ENCODE measurements around the gene EFNB1. TPM values are rescaled to one million over a fixed set of nuclear protein-coding genes. Genes with fewer than 3 reads are reported as not detected.

The EFNB1 gene
- total and polyA plus RNA-seq, 2 experiments from 2014 or later: 1.3 to 2.7 TPM

DNA sequence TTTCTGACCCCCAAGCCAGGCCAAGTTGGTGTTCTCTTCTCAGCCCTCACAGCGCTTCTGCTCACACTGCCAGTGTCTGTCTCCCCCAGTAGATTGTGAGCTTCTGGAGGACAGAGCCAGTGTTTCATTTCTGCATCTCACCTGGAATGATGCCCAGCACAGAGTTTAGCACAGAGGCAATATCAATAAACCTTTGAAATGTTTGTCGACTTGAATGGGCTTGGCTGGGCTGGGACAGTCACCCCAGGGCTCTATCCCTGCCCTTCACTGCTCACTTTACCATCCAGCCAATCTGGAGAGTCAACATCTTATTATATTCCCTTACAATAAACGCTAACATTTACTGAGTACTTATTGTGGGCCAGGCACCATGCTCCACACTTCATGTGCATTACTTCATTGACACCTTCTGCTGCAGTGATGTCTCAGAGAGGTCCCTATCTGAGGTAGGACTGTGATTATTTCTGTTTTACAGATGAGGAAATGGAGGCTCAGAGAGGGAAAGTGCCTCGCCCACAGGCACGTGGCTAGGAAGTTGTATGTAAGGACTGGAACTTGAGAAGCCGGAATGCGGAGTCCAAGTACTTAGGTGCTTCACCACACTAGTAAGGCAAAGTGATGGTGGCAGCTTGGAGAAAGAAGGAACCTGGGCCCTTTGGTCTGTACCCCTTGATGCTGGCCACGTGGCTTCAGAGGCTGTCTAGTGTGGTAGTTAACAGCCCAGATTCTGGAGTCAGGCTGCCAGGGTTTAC is 19.5 kb downstream of the EFNB1 start:
- Mint-ChIP-seq H3K36me3 (ENCODE audit: low read depth) (no peaks in the 10 kb centered on the region), H3K27me3 (ENCODE audit: insufficient read depth, low read depth, poor library complexity) (peaks cover 13% of the 10 kb centered on the region), H3K9me3 (no peaks in the 10 kb centered on the region), H3K4me3 (no peak overlapping the region), H3K4me1 (peaks cover 42% of the 10 kb centered on the region), H3K27ac (no peak overlapping the region)
- Histone ChIP-seq H3K4me1 (ENCODE audit: insufficient read depth) (peaks cover 3% of the 10 kb centered on the region), H3K36me3 (ENCODE audit: insufficient read depth) (no peaks in the 10 kb centered on the region), H3K9me2 (ENCODE audit: insufficient read depth) (no peaks in the 10 kb centered on the region), H3K27ac (ENCODE audit: low read depth) (no peak overlapping the region), H4K20me1 (replicated peaks; ENCODE audit: insufficient read depth) (no peaks in the 10 kb centered on the region), H3K4me2 (no peak overlapping the region), H3K4me3 (no peak overlapping the region), H3K27me3 (ENCODE audit: insufficient read depth) (peaks cover 7% of the 10 kb centered on the region; the same call in 1 of the 2 replicates), H2AFZ (no peak overlapping the region), H3F3A (replicated peaks; ENCODE audit: low read depth) (no peaks in the 10 kb centered on the region), H3K79me2 (replicated peaks; ENCODE audit: insufficient read depth) (no peaks in the 10 kb centered on the region)
- no peak for ATAC-seq
- TF ChIP-seq NANOG (IDR thresholded peaks at IDR 0.05; ENCODE audit: borderline replicate concordance) (no peak), ZNF331 (CRISPR knock-in tag; IDR thresholded peaks at IDR 0.05; ENCODE audit: low read depth) (no peak), ZNF114 (CRISPR knock-in tag; IDR thresholded peaks at IDR 0.05) (no peak), EZH2phosphoT487 (IDR thresholded peaks at IDR 0.05; ENCODE audit: unreplicated experiment) (no peak), STAT1 (IDR thresholded peaks at IDR 0.05; ENCODE audit: unreplicated experiment) (no peak), JUNB (IDR thresholded peaks at IDR 0.05; ENCODE audit: unreplicated experiment) (no peak), EZH2 (IDR thresholded peaks at IDR 0.05; ENCODE audit: low read depth, unreplicated experiment) (no peak)
- TF ChIP-seq, protein P1, sequence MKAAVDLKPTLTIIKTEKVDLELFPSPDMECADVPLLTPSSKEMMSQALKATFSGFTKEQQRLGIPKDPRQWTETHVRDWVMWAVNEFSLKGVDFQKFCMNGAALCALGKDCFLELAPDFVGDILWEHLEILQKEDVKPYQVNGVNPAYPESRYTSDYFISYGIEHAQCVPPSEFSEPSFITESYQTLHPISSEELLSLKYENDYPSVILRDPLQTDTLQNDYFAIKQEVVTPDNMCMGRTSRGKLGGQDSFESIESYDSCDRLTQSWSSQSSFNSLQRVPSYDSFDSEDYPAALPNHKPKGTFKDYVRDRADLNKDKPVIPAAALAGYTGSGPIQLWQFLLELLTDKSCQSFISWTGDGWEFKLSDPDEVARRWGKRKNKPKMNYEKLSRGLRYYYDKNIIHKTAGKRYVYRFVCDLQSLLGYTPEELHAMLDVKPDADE (IDR thresholded peaks at IDR 0.05): no peak
- TF ChIP-seq, protein P2, sequence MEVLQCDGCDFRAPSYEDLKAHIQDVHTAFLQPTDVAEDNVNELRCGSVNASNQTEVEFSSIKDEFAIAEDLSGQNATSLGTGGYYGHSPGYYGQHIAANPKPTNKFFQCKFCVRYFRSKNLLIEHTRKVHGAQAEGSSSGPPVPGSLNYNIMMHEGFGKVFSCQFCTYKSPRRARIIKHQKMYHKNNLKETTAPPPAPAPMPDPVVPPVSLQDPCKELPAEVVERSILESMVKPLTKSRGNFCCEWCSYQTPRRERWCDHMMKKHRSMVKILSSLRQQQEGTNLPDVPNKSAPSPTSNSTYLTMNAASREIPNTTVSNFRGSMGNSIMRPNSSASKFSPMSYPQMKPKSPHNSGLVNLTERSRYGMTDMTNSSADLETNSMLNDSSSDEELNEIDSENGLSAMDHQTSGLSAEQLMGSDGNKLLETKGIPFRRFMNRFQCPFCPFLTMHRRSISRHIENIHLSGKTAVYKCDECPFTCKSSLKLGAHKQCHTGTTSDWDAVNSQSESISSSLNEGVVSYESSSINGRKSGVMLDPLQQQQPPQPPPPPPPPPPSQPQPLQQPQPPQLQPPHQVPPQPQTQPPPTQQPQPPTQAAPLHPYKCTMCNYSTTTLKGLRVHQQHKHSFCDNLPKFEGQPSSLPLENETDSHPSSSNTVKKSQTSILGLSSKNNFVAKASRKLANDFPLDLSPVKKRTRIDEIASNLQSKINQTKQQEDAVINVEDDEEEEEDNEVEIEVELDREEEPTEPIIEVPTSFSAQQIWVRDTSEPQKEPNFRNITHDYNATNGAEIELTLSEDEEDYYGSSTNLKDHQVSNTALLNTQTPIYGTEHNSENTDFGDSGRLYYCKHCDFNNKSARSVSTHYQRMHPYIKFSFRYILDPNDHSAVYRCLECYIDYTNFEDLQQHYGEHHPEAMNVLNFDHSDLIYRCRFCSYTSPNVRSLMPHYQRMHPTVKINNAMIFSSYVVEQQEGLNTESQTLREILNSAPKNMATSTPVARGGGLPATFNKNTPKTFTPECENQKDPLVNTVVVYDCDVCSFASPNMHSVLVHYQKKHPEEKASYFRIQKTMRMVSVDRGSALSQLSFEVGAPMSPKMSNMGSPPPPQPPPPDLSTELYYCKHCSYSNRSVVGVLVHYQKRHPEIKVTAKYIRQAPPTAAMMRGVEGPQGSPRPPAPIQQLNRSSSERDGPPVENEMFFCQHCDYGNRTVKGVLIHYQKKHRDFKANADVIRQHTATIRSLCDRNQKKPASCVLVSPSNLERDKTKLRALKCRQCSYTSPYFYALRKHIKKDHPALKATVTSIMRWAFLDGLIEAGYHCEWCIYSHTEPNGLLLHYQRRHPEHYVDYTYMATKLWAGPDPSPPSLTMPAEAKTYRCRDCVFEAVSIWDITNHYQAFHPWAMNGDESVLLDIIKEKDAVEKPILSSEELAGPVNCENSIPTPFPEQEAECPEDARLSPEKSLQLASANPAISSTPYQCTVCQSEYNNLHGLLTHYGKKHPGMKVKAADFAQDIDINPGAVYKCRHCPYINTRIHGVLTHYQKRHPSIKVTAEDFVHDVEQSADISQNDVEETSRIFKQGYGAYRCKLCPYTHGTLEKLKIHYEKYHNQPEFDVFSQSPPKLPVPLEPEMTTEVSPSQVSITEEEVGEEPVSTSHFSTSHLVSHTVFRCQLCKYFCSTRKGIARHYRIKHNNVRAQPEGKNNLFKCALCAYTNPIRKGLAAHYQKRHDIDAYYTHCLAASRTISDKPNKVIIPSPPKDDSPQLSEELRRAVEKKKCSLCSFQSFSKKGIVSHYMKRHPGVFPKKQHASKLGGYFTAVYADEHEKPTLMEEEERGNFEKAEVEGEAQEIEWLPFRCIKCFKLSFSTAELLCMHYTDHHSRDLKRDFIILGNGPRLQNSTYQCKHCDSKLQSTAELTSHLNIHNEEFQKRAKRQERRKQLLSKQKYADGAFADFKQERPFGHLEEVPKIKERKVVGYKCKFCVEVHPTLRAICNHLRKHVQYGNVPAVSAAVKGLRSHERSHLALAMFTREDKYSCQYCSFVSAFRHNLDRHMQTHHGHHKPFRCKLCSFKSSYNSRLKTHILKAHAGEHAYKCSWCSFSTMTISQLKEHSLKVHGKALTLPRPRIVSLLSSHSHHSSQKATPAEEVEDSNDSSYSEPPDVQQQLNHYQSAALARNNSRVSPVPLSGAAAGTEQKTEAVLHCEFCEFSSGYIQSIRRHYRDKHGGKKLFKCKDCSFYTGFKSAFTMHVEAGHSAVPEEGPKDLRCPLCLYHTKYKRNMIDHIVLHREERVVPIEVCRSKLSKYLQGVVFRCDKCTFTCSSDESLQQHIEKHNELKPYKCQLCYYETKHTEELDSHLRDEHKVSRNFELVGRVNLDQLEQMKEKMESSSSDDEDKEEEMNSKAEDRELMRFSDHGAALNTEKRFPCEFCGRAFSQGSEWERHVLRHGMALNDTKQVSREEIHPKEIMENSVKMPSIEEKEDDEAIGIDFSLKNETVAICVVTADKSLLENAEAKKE (CRISPR knock-in tag; IDR thresholded peaks at IDR 0.05): no peak
- no peak for DNase-seq (ENCODE audit: low spot score)

Data from GM23338 (cell line).